Measurements from ENCODE around the gene LYPD5. TPM values are rescaled to one million over a fixed set of nuclear protein-coding genes. Genes with fewer than 3 reads are reported as not detected.

The LYPD5 gene
- polyA plus RNA-seq, 1 donor from 2014 or later, result not detected

GRCh38 chr19:43752287-43752875 is 49.9 kb downstream of the LYPD5 start:
- no peaks in the 10 kb centered on the region for H3K27me3 ChIP-seq (ENCODE audit: insufficient read depth, low read depth, low read length)
- H3K4me3 ChIP-seq (ENCODE audit: low read length), result no peak overlapping the region
- H4K20me1 ChIP-seq (ENCODE audit: insufficient read depth), result no peaks in the 10 kb centered on the region
- H2AFZ ChIP-seq (ENCODE audit: low read depth, low read length), result no peak overlapping the region
- no peaks in the 10 kb centered on the region for H3K36me3 ChIP-seq (ENCODE audit: insufficient read depth, low read length)
- H3K9me2 ChIP-seq (ENCODE audit: insufficient read depth, low read length), result no peaks in the 10 kb centered on the region
- peaks cover 22% of the 10 kb centered on the region for H3K79me2 ChIP-seq (replicated peaks; ENCODE audit: insufficient read depth, low read length)
- no peaks in the 10 kb centered on the region for H3F3A ChIP-seq (ENCODE audit: insufficient read depth, low read length, poor library complexity, severe bottlenecking)
- TF ChIP-seq RAD21 (conservative IDR thresholded peaks at IDR 0.05) (no peak), POLR2AphosphoS5 (IDR thresholded peaks at IDR 0.05) (no peak), MXI1 (conservative IDR thresholded peaks at IDR 0.05; ENCODE audit: poor library complexity, severe bottlenecking) (no peak), SMC3 (conservative IDR thresholded peaks at IDR 0.05; ENCODE audit: poor library complexity) (no peak), TAF1 (IDR thresholded peaks at IDR 0.05; ENCODE audit: low read depth) (no peak), CTCF (IDR thresholded peaks at IDR 0.05; ENCODE audit: poor library complexity, severe bottlenecking) (no peak)
- H3K9ac ChIP-seq (ENCODE audit: low read length), result no peak overlapping the region
- H3K4me2 ChIP-seq (ENCODE audit: low read length), result no peak overlapping the region
- H3K9me3 ChIP-seq (ENCODE audit: low read length), result no peaks in the 10 kb centered on the region
- no peak overlapping the region for H3K27ac ChIP-seq (ENCODE audit: low read length)

GRCh38 chr19:43751466-43752220 is 50.6 kb downstream of the LYPD5 start:
- Histone ChIP-seq H3K36me3 (ENCODE audit: insufficient read depth, low read length) (no peaks in the 10 kb centered on the region), H3K9ac (ENCODE audit: low read length) (no peak overlapping the region), H3K9me2 (ENCODE audit: insufficient read depth, low read length) (no peaks in the 10 kb centered on the region), H3K4me2 (ENCODE audit: low read length) (no peak overlapping the region), H2AFZ (ENCODE audit: low read depth, low read length) (no peak overlapping the region), H3K27me3 (ENCODE audit: insufficient read depth, low read depth, low read length) (no peaks in the 10 kb centered on the region), H3K27ac (ENCODE audit: low read length) (no peak overlapping the region), H3K4me3 (ENCODE audit: low read length) (no peak overlapping the region), H3F3A (ENCODE audit: insufficient read depth, low read length, poor library complexity, severe bottlenecking) (no peaks in the 10 kb centered on the region), H3K79me2 (replicated peaks; ENCODE audit: insufficient read depth, low read length) (peaks cover 22% of the 10 kb centered on the region), H3K9me3 (ENCODE audit: low read length) (no peaks in the 10 kb centered on the region), H4K20me1 (ENCODE audit: insufficient read depth) (no peaks in the 10 kb centered on the region)
- no peak for TF ChIP-seq TAF1 (IDR thresholded peaks at IDR 0.05; ENCODE audit: low read depth)

GRCh38 chr19:43749898-43750297 is 52.3 kb downstream of the LYPD5 start:
- Histone ChIP-seq H3K27ac (ENCODE audit: low read length) (no peak overlapping the region), H2AFZ (ENCODE audit: low read depth, low read length) (no peak overlapping the region), H3K4me2 (ENCODE audit: low read length) (no peak overlapping the region), H3K4me3 (ENCODE audit: low read length) (no peak overlapping the region), H3K27me3 (ENCODE audit: insufficient read depth, low read depth, low read length) (no peaks in the 10 kb centered on the region), H3K79me2 (replicated peaks; ENCODE audit: insufficient read depth, low read length) (peaks cover 22% of the 10 kb centered on the region), H3K9ac (ENCODE audit: low read length) (no peak overlapping the region), H4K20me1 (ENCODE audit: insufficient read depth) (no peaks in the 10 kb centered on the region), H3F3A (ENCODE audit: insufficient read depth, low read length, poor library complexity, severe bottlenecking) (no peaks in the 10 kb centered on the region), H3K9me3 (ENCODE audit: low read length) (no peaks in the 10 kb centered on the region), H3K36me3 (ENCODE audit: insufficient read depth, low read length) (no peaks in the 10 kb centered on the region), H3K9me2 (ENCODE audit: insufficient read depth, low read length) (no peaks in the 10 kb centered on the region)
- no peak for TF ChIP-seq EZH2 (IDR thresholded peaks at IDR 0.05; ENCODE audit: borderline replicate concordance, insufficient read depth, low read length, poor library complexity, severe bottlenecking)
- no peak for TF ChIP-seq SMC3 (conservative IDR thresholded peaks at IDR 0.05; ENCODE audit: poor library complexity)
- TF ChIP-seq TAF1 (IDR thresholded peaks at IDR 0.05; ENCODE audit: low read depth), result no peak
- TF ChIP-seq POLR2AphosphoS5 (IDR thresholded peaks at IDR 0.05), result no peak
- TF ChIP-seq MXI1 (conservative IDR thresholded peaks at IDR 0.05; ENCODE audit: poor library complexity, severe bottlenecking), result no peak
- no peak for TF ChIP-seq CTCF (IDR thresholded peaks at IDR 0.05; ENCODE audit: poor library complexity, severe bottlenecking)
- no peak for TF ChIP-seq RAD21 (conservative IDR thresholded peaks at IDR 0.05)
- no peak for TF ChIP-seq EP300 (conservative IDR thresholded peaks at IDR 0.05; ENCODE audit: poor library complexity, severe bottlenecking)
- no peak for TF ChIP-seq REST (IDR thresholded peaks at IDR 0.05; ENCODE audit: borderline replicate concordance)

Data from neural cell (in vitro differentiated cells).